Measurements from ENCODE around the gene CTRB1. TPM values are rescaled to one million over a fixed set of nuclear protein-coding genes. Genes with fewer than 3 reads are reported as not detected.

CTRB1 gene
- total and polyA plus RNA-seq, 2 of the 13 experiments (the other 11 are each of a cell fraction or from before 2014, with no cell fraction given) = not detected

- peak; percentile 77; the same call in 1 of the 2 replicates for TF ChIP-seq ZNF142 (CRISPR knock-in tag; IDR thresholded peaks at IDR 0.05)
- no peak for TF ChIP-seq ZNF564 (CRISPR knock-in tag; IDR thresholded peaks at IDR 0.05)
- TF ChIP-seq U2AF1 (optimal IDR thresholded peaks at IDR 0.05; ENCODE audit: low read depth, low read length) = peak; percentile 70
- TF ChIP-seq ZNF800 (CRISPR knock-in tag; IDR thresholded peaks at IDR 0.05) = 0 out of 2 replicates have a peak, but pooled peaks have one; percentile 65
- TF ChIP-seq MAX (IDR thresholded peaks at IDR 0.05) = peak; percentile 87
- peak; percentile 98 for TF ChIP-seq LCORL (IDR thresholded peaks at IDR 0.05)
- peak; percentile 88 for TF ChIP-seq LCORL (CRISPR knock-in tag; IDR thresholded peaks at IDR 0.05)
- TF ChIP-seq ZHX1 (CRISPR knock-in tag; IDR thresholded peaks at IDR 0.05; ENCODE audit: low read depth) = peak; percentile 62
- peak; percentile 54; the same call in 1 of the 2 replicates for TF ChIP-seq HHEX (CRISPR knock-in tag; IDR thresholded peaks at IDR 0.05)
- TF ChIP-seq ZNF160 (CRISPR knock-in tag; IDR thresholded peaks at IDR 0.05) = no peak; the same call in none of the 2 replicates
- no peak for TF ChIP-seq GZF1 (CRISPR knock-in tag; IDR thresholded peaks at IDR 0.05)
- TF ChIP-seq MTERF4 (CRISPR knock-in tag; IDR thresholded peaks at IDR 0.05) = no peak
- TF ChIP-seq PAF1 (CRISPR knock-in tag; IDR thresholded peaks at IDR 0.05) = no peak
- TF ChIP-seq TIGD3 (CRISPR knock-in tag; IDR thresholded peaks at IDR 0.05; ENCODE audit: borderline replicate concordance) = no peak
- TF ChIP-seq MED13 (CRISPR knock-in tag; IDR thresholded peaks at IDR 0.05) = peak; percentile 56; the same call in 1 of the 2 replicates
These were observed 43.5 kb downstream of the CTRB1 start (continued) for GRCh38 chr16:75262104-75262799.
